Glomerular visceral epithelial cell (primary cell): ENCODE results near the gene ARHGAP15.

Source experiments
- DNase-seq: peaks from one replicate; pipeline ENCODE4 v3.0.0-alpha.2; 2016; ENCODE audit errors: extremely low spot score

ARHGAP15 gene

DNA sequence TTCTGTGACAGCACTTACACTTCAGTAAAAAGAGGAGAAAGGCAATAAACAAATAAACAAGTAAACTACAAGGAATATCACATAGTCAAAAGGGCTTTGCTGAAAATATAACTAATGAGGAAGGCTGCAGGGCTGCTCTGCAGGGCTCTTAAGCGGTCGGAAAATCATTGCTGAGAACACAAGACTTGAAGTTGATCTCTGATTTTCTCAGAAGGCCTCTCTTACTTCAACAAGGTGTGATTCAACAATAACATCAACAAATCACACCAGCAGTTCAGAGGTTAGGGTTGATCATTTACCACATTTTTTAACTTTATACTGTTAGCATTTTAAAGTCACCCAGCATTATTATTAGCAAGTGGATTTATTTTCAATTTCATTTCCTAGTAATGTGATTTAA is 215.6 kb downstream of the ARHGAP15 start:
- DNase-seq = no peak

DNA sequence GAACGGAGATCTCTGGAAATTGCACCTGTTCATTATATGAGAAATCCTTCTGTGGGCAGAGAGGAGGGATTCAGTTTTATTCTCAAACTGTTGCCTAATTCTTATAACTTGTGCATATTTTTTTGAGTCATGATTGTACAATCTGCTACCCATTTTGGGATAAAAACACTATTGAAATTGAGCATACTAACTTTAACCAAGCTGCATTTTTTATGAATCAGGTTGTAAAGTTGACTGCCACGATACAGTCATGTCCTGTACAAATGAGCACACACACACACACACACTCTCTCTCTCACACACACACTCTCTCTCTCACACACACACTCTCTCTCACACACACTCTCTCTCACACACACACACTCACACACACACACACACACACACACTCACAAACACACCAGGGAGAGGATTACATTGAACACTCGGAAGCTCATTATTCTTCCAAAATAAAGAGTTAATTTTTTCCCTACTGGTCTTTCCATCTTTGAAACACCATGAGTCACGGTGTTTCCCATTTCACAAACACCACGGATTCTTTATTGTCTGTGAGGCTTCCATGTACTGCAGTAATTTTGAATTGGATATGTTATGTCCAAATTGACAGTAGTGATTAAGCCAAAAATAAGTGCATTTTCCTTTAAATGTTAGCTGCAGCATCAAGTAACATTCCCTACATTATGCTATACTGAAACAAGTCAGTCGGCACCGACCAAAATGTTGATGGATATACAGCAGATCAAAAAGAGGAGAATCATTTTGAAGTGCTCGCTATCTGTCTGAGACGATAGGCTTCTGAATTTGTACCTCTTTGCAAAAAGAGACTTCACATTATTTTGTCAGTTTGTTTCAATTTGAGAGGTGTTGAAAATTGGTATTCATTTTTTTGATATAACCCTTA is 216.9 kb downstream of the ARHGAP15 start:
- no peak for DNase-seq

DNA sequence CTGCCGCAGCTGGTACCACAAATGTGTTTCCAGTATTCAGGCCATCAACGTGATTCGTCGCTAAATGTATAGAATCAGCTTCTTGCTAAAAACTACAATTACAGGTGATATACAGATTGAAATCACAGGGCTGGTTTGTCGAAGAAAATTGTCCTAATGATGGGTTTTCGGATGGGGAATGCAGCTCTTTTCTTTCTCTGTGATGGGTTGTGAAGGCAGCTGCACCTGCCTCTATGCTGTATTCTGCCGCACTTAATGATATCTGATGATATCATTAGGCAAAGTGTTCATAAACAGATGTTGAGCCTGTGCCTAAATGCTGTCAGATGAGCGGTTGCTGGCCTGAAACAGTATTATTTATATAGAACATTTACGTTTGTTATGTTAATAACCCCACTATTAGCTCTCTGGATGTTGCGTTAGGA is 218.1 kb downstream of the ARHGAP15 start:
- DNase-seq = no peak

DNA sequence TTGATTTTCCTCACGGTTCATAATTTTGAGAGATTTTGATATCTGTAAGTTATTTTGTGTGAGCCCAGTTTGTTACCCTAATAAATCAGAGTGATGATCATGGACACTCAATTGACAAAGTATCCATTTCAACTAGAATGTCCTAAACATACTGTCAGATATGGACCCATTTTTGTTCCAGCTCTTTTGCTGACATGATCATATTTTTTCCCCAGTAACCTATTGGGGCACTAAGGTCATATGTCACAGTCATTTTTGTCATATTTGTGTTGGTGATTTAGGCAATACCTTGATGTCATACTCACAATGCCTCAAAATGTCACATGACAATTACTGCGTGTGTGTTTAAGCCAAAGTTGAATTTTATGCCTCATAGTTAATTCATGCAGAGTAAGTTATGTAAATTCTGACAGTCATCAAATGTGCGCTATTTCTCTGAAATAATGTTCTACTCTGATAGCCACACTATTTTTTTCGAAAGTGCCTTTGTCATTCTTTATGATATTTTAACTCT is 218.7 kb downstream of the ARHGAP15 start:
- no peak for DNase-seq

DNA sequence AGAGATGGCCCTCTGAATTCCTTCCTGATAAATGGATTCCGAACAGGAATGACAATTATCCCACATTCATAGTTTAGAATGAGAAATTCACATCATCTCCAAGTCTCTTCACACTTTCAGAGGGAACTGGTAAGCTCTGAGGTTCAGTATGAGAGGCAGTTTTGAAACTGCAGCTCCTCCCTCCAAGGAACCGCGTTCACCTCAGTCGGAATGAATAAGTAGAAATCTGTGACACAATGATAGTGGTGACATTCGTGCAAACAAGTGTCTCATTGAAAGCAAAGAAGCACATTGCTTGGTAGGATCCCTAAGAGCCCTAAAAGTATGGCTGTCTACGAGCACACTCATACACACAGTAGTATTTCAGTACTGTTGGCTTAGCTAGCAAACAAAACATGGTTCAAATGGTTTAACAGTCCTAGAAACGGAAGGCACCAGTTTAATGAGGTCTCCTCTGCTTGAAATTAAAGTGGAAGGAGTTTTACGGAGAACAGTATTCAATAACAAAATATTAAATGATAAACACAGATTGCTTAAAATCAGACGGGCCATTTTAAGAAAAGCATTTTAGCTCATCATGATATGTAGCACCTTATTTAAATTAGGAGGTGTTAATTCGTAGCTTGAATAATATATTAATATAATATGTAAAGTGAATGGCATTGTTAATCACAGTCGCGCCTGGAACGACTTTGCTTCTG is 225.0 kb downstream of the ARHGAP15 start:
- no peak for DNase-seq

DNA sequence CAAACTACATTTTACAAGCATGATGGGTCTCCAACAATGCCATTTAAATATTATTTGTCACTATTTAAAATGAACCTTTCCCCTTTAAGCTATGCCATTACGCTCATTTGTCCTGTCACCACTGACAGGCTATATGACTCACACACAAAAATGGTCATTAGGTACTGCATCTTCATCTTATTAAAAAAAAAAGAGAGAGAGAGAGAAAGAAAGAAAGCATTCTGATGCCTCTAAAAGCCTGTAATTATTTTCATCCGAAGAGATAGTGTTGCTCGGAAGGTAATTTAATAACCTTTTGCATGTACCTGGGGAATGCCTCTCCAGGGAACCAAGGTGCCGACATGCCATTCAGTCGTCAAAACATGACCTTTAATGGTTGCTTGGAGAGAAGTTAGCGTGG is 226.7 kb downstream of the ARHGAP15 start:
- no peak for DNase-seq

DNA sequence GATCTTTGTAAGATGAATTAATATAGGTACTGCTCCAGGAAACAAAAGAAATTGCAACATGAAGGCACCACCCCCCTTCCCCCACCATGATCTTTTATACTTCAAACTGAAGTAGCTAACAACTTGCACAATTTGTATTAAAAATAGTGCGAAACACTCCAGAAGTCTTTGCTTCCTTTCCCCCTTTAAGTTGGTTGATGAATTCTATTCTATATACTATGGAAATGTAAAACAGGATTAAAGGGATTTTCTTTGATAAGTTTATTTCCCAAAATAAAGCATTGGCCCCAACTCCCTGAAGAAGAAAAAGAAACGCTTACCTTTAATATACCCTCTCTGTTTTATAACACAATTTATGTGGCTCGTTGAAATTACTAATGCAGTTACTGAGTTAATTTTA is 227.1 kb downstream of the ARHGAP15 start:
- no peak for DNase-seq

DNA sequence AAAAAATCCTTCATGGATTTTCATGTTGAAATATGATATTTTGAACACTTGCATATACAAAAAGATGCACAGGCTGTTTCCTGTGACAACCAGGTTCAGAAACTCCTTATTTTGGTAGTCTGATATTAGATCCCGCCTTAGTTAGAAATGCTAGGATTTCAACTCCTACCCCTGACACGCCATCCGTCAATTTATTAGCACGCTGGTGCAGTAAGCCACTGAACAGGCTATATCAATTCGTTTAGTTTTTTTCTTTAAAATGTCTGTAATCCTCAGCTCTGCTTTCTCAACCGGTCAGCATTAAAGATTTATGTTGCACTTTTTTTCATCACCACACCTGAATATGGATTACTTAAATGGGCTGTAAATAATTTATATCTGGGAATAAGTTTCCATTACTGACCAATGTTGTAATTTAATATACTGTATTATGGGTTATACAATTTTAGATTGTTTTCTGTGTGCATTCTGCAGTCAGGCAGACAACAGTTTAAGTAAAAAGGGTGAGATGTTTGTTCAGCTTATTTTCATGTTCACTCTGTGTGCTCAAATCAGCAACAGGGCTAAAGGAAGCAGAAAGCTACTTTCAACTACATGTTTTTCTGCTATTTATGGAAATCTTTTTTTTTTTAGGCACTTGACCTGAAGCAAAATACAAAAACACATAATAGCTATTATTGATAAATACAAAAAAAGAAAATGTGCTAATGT is 227.7 kb downstream of the ARHGAP15 start:
- DNase-seq = no peak

DNA sequence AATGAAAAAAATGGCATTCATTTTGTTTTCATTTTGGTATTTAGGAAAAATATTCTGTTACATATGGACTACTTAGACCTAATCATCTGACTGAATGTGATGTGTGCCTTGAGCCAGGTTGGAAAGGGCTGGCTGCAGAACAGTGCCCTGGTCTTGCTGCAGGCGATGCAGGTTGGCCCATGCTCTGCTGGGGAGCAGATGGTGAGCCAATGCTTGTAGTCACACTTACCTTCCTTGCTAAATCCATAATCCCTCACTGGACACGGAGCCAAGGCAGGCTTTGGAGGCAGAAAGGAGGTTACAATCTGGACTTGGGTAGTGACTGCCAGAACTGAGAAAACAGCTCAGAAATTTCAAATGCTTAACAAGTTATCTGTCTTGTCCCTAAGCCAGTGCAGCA is 228.7 kb downstream of the ARHGAP15 start:
- no peak for DNase-seq

DNA sequence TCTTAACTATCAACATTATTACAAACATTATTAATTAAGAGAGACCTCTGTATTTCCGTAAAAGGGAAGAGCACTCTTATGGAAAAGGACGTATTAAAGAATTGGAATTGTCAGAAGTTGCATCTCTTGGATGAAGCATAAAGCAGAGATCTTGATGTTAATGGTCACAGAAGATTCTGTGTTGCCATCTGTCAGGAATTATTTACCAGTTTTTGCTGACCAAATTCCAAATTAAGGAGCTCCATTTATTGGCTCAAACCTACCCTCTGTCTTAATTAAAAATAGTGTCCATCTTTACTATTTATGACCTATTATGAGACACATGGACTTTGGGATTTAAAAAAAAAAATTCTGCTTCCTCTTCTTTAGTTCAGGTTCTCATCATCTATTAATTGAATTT is 232.1 kb downstream of the ARHGAP15 start:
- no peak for DNase-seq

DNA sequence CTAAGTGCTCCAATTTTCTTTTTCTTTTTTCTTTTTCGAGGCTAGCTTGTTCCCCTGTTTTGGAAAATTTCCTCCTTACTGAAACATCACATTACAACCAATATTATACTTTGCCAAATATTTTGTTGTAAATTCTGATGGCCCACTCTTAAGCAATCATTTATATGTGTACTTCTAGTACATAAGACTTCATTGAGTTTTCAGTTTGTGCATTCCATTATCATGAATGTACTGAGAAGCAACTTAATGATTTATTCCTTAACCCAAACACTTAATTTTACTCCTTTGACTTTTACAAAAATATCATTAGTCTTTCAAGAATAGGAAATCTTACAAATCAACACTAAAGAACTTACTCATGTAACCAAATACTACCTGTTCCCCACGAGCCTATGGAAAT is 242.4 kb downstream of the ARHGAP15 start:
- no peak for DNase-seq

DNA sequence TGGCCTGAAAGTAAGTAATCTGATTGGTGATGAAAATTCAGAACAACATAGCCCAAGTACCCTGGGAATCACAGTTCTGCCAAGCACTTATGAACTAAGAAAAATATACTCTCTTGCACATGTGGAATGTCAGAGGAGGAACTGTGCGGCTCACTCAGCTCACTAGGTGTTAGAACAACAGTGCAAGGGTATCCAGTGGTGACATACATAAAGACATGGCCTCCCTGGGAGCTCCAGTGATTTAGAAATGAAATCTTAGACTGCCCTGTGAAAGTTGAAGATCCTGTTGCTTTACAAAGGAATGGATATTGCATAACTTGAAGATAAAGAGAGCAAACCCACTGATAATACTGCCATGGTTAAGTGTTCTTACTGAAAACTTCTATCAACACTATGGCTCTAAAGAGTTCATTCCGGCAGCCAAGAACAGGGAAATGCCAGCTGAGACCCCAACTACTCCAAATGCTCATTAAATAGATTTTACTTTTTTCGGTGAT is 246.2 kb downstream of the ARHGAP15 start:
- DNase-seq = no peak

DNA sequence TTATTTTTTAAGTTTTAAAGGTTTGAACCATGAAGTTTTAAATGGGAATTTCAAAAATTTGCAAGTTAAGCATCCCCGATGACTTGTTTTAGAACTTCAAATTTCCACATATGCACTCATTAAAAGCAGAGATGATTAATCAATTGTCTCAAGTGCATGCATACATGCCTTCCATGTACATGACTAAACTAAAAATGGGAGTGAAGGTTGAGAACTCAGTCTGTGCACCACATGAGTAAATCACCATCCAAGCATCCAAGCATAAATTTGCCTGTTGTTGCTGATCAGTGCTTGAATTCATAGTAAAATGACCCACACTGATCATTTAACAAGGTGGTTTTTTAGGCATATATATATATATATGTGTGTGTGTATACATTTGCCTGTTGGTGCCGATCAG is 249.8 kb downstream of the ARHGAP15 start:
- DNase-seq = no peak

DNA sequence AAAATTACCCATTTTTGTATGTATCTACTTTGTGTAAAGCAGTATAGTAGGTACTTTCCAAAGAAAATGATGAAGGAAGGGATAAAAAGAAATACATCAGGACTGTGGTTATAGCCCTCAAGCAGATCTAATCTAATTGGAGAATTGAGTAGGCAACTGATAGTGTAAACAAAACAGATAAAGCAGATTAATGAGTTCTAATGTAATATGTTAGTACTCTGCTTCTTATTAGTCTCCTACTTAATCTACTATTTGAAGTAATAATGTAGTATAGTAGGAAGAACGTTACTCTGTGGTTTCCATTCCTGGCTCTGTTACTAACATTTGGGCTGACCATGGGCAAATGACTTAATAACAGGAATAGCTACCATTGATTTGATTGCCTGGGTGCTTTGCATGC is 250.7 kb downstream of the ARHGAP15 start:
- no peak for DNase-seq

DNA sequence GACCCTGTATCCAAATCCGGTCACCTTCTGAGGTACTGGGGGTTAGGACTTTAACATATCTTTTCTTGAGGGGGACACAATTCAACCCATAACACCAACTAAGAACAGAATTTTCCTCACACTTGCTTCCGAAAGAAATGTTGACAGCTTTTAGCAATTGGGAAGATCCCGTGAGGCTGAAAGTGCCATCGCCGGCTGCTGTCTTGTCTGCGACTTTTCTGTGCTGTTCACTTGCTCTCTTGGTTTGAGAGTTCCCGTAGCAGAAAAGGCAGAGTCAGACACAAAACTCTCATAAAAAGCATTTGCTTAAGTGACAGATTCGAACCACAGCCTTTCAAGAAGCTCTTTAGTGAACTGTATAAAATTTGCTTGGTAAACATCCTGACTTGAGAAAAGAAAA is 253.4 kb downstream of the ARHGAP15 start:
- DNase-seq = no peak

DNA sequence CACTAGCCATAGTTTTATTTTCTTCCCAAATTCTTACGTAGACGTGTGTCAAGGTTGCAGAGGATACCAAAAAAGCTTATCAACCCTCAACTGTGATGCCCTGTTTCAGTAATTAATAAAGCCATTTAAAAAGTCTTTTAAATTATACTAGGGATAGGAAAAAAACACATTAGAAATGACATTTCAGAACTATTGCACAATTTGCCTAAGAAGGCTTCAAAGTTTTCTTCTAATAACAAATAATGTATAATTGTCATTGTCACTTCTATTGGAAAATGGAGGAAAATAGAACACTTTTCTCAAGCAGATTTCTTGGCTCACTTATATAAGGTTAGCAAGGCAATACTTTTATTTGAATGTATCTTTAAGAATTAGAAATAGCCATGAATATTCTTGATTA is 253.8 kb downstream of the ARHGAP15 start:
- no peak for DNase-seq

DNA sequence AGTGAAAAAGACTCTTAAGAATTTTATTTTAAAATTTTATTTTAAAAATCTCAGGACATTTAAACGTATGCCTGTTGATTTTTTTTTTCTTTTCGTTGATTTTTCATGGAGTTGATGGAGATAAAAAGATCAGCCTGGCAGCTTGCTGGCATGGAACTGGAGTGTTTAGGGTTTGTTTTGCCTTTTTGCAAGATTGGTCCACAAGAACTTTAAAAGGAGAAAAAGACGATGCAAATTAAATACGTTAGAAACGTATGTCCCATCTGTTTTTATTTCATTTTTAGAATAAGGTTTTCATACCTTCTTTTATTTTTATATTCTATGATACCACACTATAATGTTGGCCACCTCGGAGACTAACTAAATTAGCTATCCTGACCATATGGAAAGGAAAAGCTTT is 254.9 kb downstream of the ARHGAP15 start:
- no peak for DNase-seq

DNA sequence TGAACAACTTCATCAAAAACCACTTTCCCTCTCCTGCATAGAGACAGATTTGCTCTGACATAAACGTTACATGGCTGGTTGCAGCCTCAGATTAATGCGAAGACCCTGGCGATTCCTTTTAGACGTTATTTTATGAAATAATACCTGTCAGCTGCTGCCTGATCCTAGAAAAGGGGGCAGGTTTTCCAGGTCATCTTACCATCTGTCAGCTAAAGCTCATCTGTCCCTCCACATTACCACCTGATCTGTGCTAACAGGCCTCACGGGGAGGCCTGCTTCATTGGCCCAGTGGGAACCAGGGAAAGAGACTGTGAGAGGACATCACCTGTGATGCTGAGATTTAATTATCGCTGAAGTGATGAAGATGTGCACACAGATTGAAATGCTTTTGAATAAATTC is 261.0 kb downstream of the ARHGAP15 start:
- no peak for DNase-seq

DNA sequence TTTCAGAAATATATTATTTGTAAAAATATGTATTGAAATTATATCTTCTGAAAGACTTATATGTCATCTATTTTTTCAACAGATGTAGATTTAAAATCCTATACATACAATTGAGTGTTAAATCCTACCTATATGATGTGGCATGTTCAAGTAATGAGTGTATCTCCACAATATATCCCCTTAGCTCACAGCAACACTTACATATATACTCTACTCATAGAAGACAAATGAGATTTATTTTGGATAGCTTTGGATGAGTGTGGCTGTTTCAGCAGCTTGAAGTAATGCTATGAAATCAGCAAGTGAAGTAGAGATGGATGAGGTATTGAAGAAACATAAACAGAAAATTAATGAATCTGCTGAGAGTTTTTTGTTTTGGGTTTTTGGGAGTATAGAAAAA is 263.1 kb downstream of the ARHGAP15 start:
- DNase-seq = no peak

DNA sequence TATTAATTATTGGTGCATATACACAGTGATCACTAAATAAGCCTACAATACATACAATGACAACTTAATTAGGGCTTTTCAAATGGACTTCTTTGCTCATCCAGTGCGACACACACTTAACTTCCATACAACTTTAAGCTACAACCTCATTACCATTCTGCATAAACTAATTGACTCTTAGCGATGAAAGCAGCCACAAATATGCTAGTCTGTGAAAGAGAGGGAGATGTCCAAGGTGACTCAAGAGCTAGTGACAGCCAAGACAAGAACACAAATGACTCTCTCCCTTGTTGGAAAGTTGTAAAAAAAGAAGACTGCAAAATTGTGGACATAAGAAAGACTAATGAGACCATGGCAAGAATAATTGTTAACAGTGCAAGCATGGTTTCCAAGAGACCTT is 264.8 kb downstream of the ARHGAP15 start:
- no peak for DNase-seq

DNA sequence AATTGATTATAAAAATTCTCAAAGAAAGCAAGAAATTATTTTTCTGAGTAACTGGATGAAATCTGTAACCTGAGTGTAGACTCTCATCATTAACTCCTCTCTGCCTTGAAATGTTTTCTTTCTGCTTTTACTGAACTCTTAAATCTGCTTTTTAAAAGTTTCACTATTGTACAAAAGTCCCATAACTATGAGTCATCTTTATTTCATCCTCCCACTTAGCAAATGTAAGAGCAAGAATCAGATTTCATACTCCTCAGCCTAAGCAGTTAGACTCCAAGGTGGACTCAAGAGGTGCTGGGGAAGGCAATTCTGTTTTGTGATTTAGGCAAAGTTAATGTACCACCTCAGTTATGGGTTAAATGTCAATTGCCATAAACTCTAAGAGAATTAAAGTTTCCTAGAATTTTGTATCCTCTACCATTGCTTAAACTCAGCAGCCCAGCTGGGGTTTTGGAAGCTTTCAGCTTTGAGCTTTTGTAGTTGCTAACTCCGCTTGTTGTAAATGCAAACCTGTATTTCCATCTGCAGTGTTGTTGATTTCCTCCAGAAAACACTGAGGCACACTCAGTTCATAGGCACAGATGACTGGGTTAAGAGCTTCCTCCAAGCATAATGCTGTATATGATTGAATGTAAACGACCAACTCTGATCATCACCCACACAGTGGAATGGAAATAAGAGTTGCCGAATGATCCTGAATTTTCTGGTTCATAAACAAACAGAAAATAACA is 268.8 kb downstream of the ARHGAP15 start:
- DNase-seq = peak; percentile 7

DNA sequence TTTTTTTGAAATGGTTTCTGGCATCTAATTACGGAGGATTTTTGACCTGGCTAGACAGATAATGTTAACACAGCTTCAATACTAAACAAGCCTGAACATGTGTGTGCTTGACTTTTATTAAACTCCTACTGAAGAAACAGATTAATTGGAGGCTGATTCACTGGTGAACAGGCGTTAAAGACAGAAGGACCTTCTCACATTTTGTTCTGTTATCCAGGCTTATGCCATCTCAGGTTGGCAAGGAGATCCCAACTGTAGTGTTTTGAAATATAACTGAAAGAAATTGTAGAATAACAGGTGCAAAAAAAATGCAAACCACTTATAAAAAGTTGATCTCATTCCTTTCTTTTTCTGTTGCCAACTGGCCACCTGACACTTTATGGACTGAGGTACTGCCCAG is 269.6 kb downstream of the ARHGAP15 start:
- no peak for DNase-seq
